HK-2 (cell line): ENCODE measurements around the gene ABCC2.
"Not testable (repeated sequence)": the region's sequence is repeated elsewhere in the genome, so short reads cannot be mapped to it uniquely, and the experiment has no call there.

Source experiments
- DNase-seq: peaks from one replicate; pipeline ENCODE4 v3.0.0-alpha.2; 2018; ENCODE audit not compliant: unreplicated experiment

The ABCC2 gene

DNA sequence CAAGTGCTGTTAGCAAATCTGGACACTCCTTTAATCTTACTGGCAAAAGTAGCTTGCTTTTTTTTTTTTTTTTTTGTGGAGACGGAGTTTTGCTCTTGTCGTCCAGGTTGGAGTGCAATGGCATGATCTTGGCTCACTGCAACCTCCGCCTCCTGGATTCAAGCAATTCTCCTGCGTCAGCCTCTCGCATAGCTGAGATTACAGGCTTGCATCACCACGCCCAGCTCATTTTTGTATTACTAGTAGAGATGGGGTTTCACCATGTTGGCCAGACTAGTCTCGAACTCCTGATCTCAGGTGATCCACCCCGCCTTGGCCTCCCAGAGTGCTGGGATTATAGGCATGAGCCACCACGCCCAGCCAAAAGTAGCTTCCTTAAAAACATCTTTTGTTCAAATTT lies 112.6 kb downstream of the ABCC2 start:
- not testable (repeated sequence) for DNase-seq

DNA sequence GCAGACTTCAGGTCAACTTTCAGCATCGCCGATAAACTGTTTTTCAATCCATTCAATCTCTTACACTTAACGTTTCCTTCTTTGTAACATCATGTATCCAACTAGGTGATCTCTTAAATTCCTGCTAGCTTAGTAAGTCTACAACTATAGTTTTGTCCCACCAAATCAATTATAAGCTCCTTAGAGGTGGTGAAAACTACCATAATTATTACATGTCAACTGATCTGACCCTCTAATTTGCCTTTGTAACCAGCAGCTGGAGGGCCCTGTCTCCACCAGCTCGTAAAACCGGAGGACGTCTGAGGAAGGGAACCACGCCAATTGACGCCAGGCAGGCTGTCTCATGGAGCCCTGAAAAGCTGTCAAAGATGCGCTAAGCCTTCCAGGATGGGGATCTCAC lies 113.4 kb downstream of the ABCC2 start:
- DNase-seq, result no peak
